ENCODE measurements around the gene ANKRD60. TPM values are rescaled to one million over a fixed set of nuclear protein-coding genes. Genes with fewer than 3 reads are reported as not detected.

The ANKRD60 gene
- total and polyA plus RNA-seq, 2 of the 4 experiments (the other 2 are of a cell fraction) = not detected

- in situ Hi-C loops (cut with MboI; ENCODE audit: low sequenced_read_pairs) = loop anchor here (25.0 kb wide), 1 partner anchor 791 kb away; the partner anchor contains the start of genes ATP5F1E and PRELID3B
- Histone ChIP-seq H4K5ac (ENCODE audit: low read depth, low read length) (no peak overlapping the region), H2BK15ac (ENCODE audit: low read depth, low read length) (no peak overlapping the region; the same call in 2 of the 3 replicates), H2BK20ac (ENCODE audit: low read depth, low read length) (peak overlapping the region; percentile 3; the same call in 1 of the 2 replicates), H2AK9ac (replicated peaks; ENCODE audit: low read depth, low read length, poor library complexity) (no peak overlapping the region), H3K27ac (ENCODE audit: insufficient read depth, low read length) (no peak overlapping the region), H3K4me2 (ENCODE audit: low read depth, low read length) (no peak overlapping the region), H4K20me1 (ENCODE audit: insufficient read depth, low read length) (no peaks in the 10 kb centered on the region), H3K56ac (ENCODE audit: extremely low read depth, insufficient read depth, low read length) (no peak overlapping the region), H4K8ac (ENCODE audit: low read depth in 2 of 2, low read length in 2 of 2) (no peak overlapping the region), H3K4me3 (ENCODE audit: insufficient read depth, low read depth, low read length) (no peak overlapping the region), H3K4ac (ENCODE audit: low read depth, low read length) (no peak overlapping the region; the same call in 1 of the 2 replicates), H3K9me1 (ENCODE audit: insufficient read depth, low read length) (peaks cover 26% of the 10 kb centered on the region), H3K9ac (ENCODE audit: low read depth, low read length) (no peak overlapping the region), H3K4me1 (ENCODE audit: control insufficient read depth, insufficient read depth, low read length) (peaks cover 9% of the 10 kb centered on the region), H3K36me3 (ENCODE audit: control insufficient read depth, insufficient read depth, low read length) (peaks cover 40% of the 10 kb centered on the region), H2AFZ (replicated peaks; ENCODE audit: low read length, poor library complexity) (no peak overlapping the region), H3K79me1 (ENCODE audit: low read depth in 1 of 2, low read length in 2 of 2) (peaks cover 15 to 37% of the 10 kb centered on the region in 2 experiments), H4K91ac (ENCODE audit: insufficient read depth, low read depth, low read length) (no peak overlapping the region), H3K27me3 (ENCODE audit: control insufficient read depth, insufficient read depth, low read length) (no peaks in the 10 kb centered on the region), H2BK120ac (ENCODE audit: low read depth, low read length) (no peak overlapping the region), H3K18ac (ENCODE audit: low read depth, low read length) (no peak overlapping the region), H3K23ac (ENCODE audit: low read depth, low read length) (no peak overlapping the region), H3K14ac (replicated peaks; ENCODE audit: low read depth, low read length) (no peak overlapping the region), H2AK5ac (ENCODE audit: low read depth, low read length) (no peak overlapping the region; the same call in 1 of the 2 replicates), H3K9me3 (ENCODE audit: control insufficient read depth, insufficient read depth, low read length) (no peaks in the 10 kb centered on the region), H2BK5ac (ENCODE audit: low read depth, low read length, poor library complexity, severe bottlenecking) (no peak overlapping the region)
- ChIA-PET CTCF (interaction anchor here (0.6 to 0.8 kb wide), 2 partner anchors 8 to 74 kb away, joined by 3 read pairs; no protein-coding TSS in a partner anchor), POLR2A (ENCODE audit: unreplicated experiment) (no interaction called here)
- 100% methylated on average over 1 of the region's 9 CpGs; no CpG with 5 or more reads in 1 of the 2 experiments for WGBS, 2 experiments (ENCODE audit: extremely low coverage in 2 of 2, insufficient read length in 1 of 2)
- DNase-seq (no peak), ATAC-seq (ENCODE audit: low read depth) (no peak)
- no TSS peak for BruUV-seq (replicated peaks)
- intact Hi-C loops (cut with micrococcal nuclease) = no loop called here
- dilution Hi-C loops (cut with HindIII; ENCODE audit: low sequenced_read_pairs, unreplicated experiment) = loop anchor here (25.0 kb wide), 1 partner anchor 416 kb away; the partner anchor contains the start of gene STX16
- TF ChIP-seq CTCF (conservative IDR thresholded peaks at IDR 0.05; ENCODE audit: low read depth, low read length) (peak; percentile 30), CEBPB (IDR thresholded peaks at IDR 0.05; ENCODE audit: low read depth, low read length) (no peak)
These were observed 17.9 kb upstream of the ANKRD60 start for GRCh38 chr20:58246346-58246745.

Data from IMR-90 (cell line).